NCI-H748 treated with DMSO at 0.1 percent for 48 hours (cell line): ENCODE data around the gene HBS1L.

Experiments
- DNase-seq: peaks from one replicate; lab custom pipeline; 2025; lab: John Stamatoyannopoulos, UW

The HBS1L gene

DNA sequence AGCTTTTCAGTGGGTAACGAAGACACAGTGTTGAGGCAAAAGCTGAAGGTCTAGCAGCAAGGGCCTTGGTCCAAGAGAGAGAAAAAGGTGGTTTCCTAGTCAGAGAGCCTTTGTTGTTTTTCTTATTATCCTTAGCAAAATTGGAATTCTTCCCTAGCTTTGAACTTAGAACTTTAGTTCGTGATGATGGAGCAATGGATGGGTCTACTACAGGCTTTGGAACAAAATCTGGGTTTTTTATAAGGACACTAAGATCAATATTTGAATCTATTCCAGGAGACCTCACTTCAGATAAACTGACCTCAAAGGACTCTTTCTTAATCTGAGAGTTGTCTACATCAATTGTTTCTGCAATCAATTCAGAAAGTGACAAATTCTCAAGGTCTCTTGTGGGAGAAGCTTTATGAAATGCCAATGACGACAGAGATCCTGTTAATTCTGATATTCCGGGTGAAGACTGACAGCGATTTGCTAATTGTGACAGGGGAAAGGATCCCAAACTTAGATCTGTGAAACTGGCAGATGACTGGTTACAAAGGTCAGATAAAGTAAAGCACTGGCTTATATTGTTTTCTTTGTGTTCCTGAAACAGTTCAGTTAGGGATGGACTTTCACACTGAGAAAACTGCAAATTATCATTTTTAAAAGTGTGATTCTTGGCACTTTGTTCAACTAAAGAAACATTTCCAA is 17.7 kb downstream of the HBS1L start:
- no peak for DNase-seq

DNA sequence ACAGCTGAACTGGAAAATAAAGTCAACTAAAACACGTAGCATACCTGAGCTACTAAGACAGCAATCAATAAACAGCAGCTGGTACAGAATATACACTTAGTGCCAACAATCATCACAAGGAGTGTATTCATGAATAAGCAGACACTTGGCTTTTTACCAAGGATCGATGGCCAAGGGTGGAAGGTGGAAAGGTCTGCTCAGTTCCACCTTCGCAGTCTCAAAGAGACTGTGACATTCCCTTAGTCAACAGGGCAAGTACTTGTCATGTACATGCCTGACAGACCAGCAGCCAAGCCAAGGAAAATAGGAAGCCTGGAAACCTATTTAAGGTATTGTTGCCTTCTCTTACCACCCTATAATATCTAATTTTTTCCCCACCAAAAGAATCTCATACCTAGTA is 21.4 kb downstream of the HBS1L start:
- no peak for DNase-seq

DNA sequence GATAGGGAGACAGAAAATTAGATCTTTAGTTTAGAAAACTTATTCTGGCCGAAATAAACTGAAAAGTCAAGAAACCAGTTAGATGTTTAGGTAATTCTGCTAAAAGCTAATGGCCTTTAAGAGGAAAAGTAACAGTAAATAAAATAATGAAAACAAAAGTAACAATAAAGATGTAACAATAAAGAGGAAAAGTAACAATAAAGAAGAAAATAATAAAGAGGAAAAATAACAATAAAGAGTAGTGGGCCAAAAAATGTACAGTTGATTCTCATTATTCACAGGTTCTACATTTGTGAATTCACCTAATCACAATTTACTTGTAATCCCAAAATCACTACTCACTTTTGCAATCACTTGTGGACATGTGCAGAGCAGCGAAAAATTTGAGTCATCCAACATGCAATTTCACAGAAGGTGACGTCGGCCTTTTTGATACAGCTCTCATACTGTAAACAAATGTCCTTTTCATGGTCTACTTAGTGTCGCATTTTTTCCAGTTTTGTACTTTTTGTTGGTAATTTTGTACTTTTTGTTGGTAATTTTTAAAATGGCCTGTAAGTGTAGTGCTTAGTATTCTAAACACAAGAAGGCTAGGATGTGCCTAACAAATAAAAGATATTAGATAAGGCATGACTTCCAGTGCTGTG is 24.0 kb downstream of the HBS1L start:
- no peak for DNase-seq

DNA sequence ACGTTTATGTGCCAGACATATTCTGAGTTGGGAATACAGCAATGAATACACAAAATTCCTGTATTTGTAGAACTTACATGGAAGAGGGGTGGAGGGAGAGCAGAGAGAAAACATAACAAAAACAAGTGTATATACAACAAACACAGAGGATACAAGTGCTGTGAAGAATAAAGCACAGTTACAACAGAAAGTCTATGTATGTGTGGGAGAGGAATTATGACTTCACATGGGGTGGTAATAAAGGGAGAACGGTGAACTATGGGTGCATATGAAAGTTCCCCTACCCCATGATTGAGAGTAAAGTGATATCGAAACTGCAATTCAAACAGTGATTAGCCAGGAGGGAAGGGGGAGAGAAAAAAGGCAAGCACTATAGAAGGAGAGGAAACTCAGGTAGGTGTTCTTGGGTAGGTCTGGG is 24.6 kb downstream of the HBS1L start:
- DNase-seq = no peak

DNA sequence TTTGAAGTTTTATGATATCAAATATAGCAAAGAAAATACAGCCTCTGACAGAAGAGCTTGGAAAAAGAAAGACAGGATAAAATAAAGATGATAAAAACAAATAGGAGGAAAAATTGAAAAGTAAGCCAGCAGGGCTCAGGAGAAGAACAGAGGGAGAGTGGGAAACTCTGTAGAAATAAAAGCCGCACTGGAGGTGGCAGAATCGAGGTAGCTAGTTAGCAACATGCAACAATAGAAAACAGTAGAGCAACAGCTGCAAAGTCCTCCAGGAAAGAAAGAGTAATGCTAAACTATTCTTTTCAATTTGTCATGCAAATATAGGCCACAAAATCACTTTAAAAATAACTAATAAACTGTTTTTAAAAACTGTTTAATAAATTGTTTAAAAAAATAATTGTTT is 28.8 kb downstream of the HBS1L start:
- DNase-seq = no peak

DNA sequence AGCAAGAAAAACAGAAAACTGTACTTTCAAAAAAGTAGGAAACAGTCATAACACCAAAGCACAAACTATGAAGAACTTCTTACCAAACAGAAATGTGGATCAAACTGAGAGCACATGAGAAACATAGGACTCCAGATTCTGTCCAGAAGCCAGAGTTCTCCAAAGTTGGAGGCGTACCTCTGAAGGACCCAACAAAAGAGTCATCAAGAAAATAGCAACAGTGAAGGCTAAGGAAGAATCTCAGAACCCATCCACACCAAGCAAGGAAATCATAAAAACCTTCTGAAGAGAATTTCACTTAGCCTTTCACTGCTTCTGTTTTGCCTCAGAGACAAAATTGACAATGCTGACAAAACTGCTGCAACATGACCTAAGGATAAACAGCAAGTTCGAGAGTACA is 29.4 kb downstream of the HBS1L start:
- DNase-seq = no peak

DNA sequence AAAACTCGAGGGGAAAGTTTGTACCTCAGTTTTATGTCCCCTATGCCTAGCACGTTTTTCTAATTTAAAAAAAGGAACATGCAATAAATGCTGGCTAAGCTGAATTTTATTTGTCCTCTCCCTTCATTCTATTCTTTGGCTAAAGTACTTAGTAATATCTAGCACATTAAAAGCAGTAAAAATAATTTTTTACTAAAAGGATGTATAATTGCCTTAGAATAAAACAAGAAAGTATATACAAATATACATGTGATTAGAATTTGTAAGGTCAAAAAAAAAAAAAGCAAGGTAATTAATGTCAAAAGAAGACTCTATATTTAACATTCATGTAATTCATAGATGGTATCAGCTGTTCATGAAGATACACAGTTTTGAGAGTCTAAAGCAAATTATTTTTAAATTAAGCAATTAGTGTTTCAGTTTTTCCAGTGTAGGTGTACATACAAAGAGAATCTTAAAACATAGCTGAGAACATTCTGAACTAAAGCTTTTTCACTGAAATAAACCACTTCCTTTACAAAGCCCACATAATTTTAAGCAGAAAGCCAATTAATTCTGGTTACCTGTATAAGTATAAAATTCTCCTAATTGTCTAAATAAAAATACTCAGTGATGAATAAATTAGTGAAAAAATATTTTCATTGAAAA is 32.4 kb downstream of the HBS1L start:
- DNase-seq = no peak

DNA sequence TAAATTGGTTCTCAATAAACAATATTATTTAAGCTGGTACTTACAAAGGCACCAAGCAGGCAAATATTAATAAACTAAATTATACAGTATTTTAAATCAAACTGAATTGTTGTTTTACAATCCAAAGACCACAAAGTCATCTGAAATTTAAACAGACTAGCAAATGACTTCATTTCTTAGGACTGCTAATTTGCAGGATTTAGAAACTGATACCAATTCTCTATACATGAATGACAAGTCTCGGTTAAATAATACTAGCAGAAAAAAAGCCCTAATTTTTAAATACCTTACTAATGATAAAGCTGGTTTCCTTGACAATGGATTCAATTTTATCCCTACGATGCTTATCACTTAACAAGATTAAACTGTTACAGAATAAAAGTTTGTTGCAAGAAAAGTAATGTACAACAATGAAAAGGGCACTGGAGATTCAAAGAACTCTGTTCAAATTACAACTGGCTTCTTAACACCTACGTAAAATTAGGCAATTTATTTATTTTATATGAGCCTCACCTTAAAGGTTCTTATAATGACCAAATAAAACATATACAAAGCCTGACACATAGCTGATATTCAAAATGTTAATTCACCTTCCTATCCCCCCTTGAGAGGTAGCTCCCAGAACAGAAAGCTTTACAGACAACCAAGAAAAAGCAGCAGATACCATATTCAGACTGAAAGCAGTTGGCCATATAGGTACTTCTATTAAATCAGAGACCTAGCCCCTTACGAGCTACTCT is 33.1 kb downstream of the HBS1L start:
- no peak for DNase-seq

DNA sequence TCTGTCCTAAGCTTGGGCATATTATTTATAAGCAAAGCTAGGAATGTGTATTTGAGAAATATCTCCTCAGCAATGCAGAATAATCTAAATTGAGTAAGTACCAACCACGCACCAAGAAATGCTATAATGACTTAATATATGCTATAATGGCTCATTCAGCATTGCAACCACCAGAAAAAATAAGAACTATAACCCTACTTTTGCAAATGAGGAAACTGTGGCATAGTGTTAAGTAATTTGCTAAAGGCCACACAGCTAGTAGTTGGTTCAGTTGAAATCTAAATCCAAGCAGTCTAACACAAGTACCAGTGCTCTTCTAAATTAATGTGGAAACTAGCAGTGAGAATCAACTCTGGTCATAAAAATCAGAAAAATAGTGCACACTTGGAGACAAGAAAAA is 35.7 kb downstream of the HBS1L start:
- DNase-seq = no peak

DNA sequence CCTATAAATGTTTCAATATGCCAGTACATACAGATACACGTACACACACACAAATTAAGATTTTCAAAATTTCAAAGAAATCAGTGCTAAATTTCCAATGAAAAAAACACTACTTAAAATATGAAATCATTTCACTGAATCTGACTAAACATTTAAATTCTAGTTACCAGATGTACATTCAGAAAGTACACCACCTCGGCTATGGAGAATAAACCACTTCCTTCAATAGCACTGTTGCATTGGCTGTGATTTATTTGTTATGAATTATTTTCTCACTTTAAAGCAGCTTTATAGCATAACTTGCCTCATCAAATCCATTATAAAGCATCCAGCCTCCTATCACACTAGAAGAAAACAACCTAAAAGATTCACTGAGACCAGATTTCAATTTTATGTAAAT is 36.6 kb downstream of the HBS1L start:
- DNase-seq = no peak

DNA sequence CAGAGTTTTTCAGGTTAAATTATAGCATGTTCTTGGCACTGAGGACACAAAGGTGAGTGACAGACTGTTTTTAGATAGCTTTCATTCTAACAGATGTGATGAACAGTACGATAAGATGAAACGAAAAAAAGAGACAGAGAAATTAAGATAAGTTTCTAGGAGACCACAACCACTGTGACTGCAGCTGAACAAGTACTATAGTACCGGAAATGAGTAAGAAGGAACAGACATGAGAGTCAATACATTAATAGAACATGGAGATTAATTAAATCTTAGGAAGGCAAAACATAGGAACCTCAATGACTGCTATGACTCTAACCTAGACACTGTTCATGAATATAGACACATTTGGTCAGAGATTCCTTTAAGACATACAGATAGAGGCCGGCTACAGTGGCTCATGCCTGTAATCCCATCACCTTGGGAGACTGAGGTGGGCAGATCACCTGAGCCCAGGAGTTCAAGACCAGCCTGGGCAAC is 40.2 kb downstream of the HBS1L start:
- no peak for DNase-seq

DNA sequence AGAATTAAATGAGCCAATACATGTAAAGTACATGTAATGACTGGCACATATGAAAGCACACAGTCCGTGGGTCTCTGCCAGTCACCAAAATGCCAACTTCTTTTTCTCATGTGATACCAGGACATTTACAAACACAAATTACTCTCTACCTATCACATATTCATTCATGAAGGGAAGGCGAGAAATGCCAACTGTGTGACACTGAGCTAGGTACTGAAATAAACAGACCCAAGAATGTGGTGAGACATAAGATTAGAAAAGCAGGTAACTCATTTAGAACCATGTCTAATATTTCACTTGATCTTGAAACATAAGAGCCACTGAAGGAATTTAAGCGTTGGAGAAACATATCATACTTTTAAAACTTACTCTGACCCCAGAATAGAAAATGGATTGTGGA is 41.4 kb downstream of the HBS1L start:
- no peak for DNase-seq

DNA sequence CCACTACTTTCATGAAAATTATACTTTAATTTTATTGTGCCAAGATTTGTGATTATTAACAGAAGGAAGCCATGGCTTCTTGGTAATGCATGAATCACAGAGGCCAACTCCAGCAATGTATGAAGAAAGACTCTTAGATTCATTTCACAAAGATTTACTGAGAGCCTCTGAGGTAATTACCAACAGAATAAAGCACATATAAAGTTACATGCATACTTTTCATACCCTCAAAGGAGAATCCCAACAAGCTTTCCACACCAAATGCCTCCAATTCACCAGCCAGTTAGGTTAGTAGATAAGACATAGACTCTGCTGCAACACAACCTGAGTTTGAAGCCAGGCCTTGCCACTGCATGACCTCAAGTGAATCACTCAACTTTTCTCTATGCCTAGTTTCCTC is 41.9 kb downstream of the HBS1L start:
- no peak for DNase-seq

DNA sequence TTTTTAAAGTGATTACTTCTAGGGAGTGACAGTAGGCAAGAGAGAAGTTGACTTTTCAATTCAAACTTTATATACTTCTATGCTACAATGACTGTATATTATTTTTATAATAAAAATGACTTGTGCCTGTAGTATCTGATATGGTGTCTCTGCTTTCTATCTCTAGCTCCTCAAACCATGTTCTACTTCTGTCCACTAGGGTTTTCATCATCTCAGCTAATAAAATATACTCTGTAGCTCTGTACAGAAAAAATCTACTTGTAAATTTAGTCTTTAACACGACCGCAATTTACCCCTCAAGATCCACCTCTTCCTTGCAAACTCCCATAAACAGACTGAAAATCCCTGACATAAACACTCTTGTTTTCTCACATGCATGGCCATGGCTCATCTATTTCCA is 42.3 kb downstream of the HBS1L start:
- DNase-seq = no peak

DNA sequence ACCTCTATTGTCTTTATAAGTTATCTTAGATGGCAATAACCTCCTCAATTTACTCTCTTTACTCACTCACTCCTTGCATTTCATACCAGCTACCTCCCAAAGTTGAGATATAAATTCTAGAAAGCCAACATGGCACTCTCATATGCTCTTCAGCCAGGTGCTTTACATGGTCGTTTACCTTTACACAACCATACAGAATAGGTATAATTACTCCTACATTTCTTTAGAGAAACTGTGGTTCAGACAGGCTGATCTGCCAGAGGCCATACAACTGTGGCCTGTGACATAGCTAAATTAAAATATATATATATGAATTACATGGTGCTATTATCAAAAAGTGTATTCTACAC is 45.7 kb downstream of the HBS1L start:
- DNase-seq = no peak

DNA sequence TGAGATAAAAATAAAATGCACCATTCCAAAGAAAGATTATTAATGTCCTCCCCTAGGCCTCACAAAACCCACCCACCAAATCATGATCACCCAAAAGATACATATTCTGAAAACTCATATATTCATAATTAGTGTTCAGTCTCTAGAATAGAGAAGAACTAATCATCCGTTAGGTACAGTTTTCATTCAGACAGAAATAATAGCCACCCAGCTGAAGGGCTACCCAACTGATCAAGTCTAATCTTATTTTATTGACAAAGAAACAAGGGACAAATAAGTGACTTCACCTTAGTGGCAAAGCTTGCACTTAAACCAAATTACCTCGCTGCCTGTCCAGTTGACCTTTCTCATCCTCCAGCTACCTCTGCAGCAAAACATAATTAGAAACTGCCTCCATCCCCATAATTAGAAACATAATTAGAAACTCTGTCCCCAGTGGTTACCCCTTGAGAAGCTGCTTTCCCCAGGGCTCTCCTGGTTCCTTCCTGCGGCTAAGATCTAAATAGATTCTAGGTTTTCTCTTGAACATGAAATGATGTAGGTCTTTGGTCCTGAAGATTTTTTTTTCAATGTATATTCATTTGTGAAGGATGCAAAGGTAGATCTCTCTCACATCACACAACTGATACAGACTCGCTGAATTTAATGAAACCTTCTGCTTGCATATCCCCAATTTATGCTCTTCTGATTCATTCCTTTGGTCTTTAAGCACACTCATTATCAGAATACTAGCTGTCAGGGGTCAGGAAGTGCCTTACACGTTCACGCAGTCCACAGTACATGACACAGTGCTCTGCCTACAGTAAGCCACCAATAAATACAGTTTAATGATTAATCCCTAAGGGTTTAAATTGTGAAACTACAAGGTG is 46.3 kb downstream of the HBS1L start:
- no peak for DNase-seq

DNA sequence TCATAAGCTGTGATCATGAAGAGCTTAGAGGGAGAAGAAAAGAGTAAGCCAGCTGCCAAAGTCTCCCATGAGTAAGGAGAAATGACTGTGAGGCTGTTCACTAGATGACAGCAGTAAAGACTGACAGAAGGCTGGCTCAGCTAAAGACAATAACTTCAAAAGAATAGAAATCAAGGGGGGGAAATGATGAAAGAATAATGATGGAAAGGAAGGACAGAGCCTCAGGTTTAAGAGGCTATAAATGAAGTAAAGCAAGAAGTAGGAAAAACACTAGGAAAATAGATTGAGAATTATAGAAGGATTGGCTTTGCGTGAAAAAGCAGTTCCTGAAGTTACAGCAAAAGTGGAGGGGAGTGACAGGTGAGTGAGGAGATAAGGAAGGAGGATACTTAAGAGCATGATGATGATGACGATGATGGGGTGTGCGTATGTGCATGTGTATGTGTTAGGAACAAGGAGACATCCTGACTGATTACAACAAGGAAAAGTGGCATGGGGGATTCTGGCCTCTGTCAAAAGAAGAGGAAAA is 48.2 kb downstream of the HBS1L start:
- DNase-seq = no peak

DNA sequence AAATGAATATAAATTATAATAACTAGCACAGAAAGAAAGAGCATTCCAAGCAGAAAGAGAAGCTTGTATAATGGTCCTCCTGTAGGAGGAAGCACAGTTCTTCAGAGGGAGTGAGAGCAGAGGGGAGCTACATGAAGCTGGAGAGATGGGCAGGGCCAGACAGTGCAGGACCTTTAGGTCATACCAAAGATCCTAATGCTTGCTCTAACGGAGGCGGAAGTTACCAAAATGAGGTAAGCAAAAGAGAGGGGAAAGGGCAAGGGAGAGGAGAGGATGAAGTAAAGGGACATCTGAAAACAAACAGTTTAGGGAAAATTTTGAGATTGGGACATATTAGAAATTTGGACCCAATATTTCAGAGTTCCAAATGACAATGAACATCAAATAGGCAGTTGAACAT is 50.2 kb downstream of the HBS1L start:
- DNase-seq = no peak

DNA sequence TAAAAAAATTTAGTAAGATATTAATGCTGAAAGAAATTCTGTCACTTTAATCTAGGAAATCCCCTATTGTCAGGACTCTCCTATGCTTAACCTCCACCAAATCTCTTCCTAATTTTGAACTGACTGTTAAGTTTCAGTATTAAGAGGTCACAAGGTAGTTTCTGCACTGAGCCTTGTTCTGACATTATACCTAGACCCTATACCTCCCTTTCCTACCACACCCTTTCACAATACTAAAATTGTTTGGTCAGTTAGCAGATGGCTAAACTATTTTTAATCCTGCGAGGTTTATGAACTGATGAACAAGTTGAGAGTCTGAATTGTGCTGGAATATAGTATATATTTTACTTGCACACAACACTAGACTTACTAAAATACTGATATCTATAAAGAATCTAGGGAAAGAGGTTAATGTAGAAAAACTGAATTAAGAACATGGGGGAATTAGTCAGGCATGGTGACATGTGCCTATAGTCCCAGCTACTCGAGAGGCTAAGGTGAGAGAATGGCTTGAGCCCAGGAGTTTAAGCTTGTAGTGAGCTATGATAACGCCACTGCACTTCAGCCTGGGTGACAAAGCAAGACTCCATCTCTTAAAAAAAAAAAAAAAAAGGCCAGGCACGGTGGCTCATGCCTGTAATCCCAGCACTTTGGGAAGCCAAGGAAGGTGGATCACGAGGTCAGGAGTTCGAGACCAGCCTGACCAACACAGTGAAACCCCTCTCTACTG is 51.5 kb downstream of the HBS1L start:
- DNase-seq = no peak

DNA sequence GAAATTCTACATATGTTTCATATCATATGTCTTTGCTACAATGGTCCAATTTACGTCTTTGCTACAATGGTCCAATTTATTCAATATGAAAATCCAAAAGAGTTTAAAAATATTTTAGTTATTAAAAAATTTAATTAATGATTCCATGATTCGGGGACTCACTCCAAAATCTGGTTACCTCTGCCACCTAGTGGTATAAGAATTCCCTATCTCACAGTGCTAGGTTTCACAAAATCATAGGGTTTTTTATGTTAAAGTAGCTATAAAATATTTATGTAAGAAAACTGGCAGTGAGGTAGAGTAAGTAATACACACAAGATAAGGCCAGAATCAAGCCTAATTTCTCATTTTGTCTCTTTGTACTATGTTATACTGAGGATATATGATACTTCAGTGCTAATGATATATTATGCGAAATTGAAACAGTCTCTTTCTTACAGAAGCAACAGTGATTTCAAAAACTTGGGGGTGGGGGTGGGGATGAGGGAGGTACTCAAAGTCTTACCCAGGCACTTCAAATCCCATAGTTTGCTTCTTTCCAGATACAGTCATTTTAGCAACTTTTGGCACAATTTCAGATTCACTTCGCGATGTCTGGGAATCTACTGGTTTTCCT is 52.3 kb downstream of the HBS1L start:
- no peak for DNase-seq
